Right cardiac atrium (tissue), 5 donors: ENCODE measurements around the gene MED14. TPM values are rescaled to one million over a fixed set of nuclear protein-coding genes. Genes with fewer than 3 reads are reported as not detected.

Experiments used
- ATAC-seq, 2 donors: fragments of 200-7000 bp; cut with Tn5 transposase; one replicate each; pipeline versions ENCODE4 v1.8.0 to v1.9.1; 2020; ENCODE audit warnings: moderate library complexity in 2 of 2, mild to moderate bottlenecking in 1 of 2
- DNase-seq, 3 donors: peaks; one replicate each; pipeline ENCODE4 v3.0.0-alpha.2; 2020
- H3K27ac ChIP-seq: one replicate; pipeline ENCODE4 v1.5.1; 2013; ENCODE audit warnings: mild to moderate bottlenecking, low read length, control low read depth, moderate library complexity
- H3K27me3 ChIP-seq: one replicate; pipeline ENCODE4 v1.6.1; 2013; ENCODE audit not compliant: control insufficient read depth, insufficient read depth
- H3K4me1 ChIP-seq: one replicate; pipeline ENCODE4 v1.6.1; 2013; ENCODE audit warnings: low read length; ENCODE audit not compliant: control insufficient read depth, insufficient read depth
- H3K4me3 ChIP-seq: one replicate; pipeline ENCODE4 v1.5.1; 2013; ENCODE audit warnings: low read length, control low read depth
- H3K9me3 ChIP-seq: one replicate; pipeline ENCODE4 v1.6.1; 2013; ENCODE audit warnings: low read length; ENCODE audit not compliant: control insufficient read depth
- WGBS: extraction: QIAGEN DNeasy Blood & Tissue Kit; methylation state at CpG from one replicate; pipeline ENCODE4 v1.1.7; 2013; 5-methylcytosine and 5-hydroxymethylcytosine counted together
- intact Hi-C, 4 donors: fragments of 100-400 bp; cut with DNase I; formaldehyde crosslinking; loops; one replicate each; pipeline versions ENCODE4 v1.11.0 to v1.14.0; 2022 to 2023
- polyA plus RNA-seq: library from polyadenylated mRNA; stranded (reverse); fragments of 200-250 nt; gene quantifications from one replicate; pipeline ENCODE4 v1.2.3, GENCODE V29; 2013
- total RNA-seq, 4 donors: library from RNA; stranded (reverse); fragmentation: NEBNext Ultra II Directional; extraction: Animal tissue kit (Norgen Biotek cat#: 25700); gene quantifications; one replicate each; pipeline ENCODE4 v1.2.1, GENCODE V29; 2021
- donor health status: healthy with polysubstance abuse.
- donor health status: DM: no; HTN: yes; CAD: no.
- donor health status: DM: no; HTN: no; CAD: no.
- donor health status: DM: no; HTN: yes; CAD: no; lungs with severe emphysema.
- donor health status: DM: yes; HTN: yes; CAD: no.

MED14 gene
- total and polyA plus RNA-seq, 5 donors = 10.0 to 33.2 (median 25.6) TPM

- intact Hi-C loops = no loop called here
- WGBS = 67% methylated on average over 4 of the region's 4 CpGs
- ATAC-seq (no peak), DNase-seq (no peak)
- no peak overlapping the region for H3K27ac ChIP-seq
- H3K9me3 ChIP-seq = no peaks in the 10 kb centered on the region
- H3K27me3 ChIP-seq = no peaks in the 10 kb centered on the region
- H3K4me3 ChIP-seq = no peak overlapping the region
- no peaks in the 10 kb centered on the region for H3K4me1 ChIP-seq
These were observed 34.6 kb downstream of the MED14 start for GRCh38 chrX:40700640-40701342.

GRCh38 chrX:40698851-40699250, 36.5 kb downstream of the MED14 start:
- no peaks in the 10 kb centered on the region for H3K27me3 ChIP-seq
- no peaks in the 10 kb centered on the region for H3K9me3 ChIP-seq
- DNase-seq = no peak
- intact Hi-C loops = no loop called here
- H3K4me1 ChIP-seq = no peaks in the 10 kb centered on the region
- WGBS = 91% methylated on average over 1 of the region's 1 CpG
- no peak for ATAC-seq
- no peak overlapping the region for H3K4me3 ChIP-seq
- H3K27ac ChIP-seq = no peak overlapping the region

GRCh38 chrX:40694802-40695201, 40.5 kb downstream of the MED14 start:
- 88% methylated on average over 1 of the region's 1 CpG for WGBS
- DNase-seq (no peak), ATAC-seq (no peak)
- H3K4me1 ChIP-seq = no peaks in the 10 kb centered on the region
- intact Hi-C loops = no loop called here
- no peak overlapping the region for H3K27ac ChIP-seq
- no peak overlapping the region for H3K4me3 ChIP-seq
- H3K9me3 ChIP-seq = no peaks in the 10 kb centered on the region
- H3K27me3 ChIP-seq = no peaks in the 10 kb centered on the region

GRCh38 chrX:40688929-40689328, 46.4 kb downstream of the MED14 start:
- Histone ChIP-seq H3K27me3 (no peaks in the 10 kb centered on the region), H3K4me3 (no peak overlapping the region), H3K27ac (no peak overlapping the region), H3K4me1 (no peaks in the 10 kb centered on the region), H3K9me3 (no peaks in the 10 kb centered on the region)
- no peak for ATAC-seq
- no peak for DNase-seq
- intact Hi-C loops = no loop called here

DNA sequence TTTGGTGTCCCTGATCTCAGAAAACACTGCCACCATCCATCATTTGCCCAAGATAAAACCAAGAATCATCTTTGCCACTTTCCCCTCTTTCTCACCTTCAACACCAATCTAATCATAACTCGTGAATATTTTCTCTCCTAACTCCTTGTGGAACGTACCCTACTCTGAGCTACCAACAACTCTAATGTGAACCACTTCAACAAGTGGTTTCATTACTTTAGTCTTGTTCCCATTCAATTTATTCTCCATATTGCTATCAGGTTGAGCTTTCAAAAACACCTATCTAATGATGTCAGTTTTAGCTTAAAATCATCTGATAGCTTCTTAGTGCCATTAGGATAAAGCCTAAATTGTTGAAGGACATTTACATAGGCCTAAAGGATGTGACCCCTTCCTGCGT, 48.2 kb downstream of the MED14 start:
- H3K27ac ChIP-seq = no peak overlapping the region
- intact Hi-C loops = no loop called here
- H3K4me3 ChIP-seq = no peak overlapping the region
- no peak for ATAC-seq
- no peaks in the 10 kb centered on the region for H3K9me3 ChIP-seq
- no peak for DNase-seq
- no peaks in the 10 kb centered on the region for H3K4me1 ChIP-seq
- no peaks in the 10 kb centered on the region for H3K27me3 ChIP-seq
- 91% methylated on average over 3 of the region's 3 CpGs for WGBS

DNA sequence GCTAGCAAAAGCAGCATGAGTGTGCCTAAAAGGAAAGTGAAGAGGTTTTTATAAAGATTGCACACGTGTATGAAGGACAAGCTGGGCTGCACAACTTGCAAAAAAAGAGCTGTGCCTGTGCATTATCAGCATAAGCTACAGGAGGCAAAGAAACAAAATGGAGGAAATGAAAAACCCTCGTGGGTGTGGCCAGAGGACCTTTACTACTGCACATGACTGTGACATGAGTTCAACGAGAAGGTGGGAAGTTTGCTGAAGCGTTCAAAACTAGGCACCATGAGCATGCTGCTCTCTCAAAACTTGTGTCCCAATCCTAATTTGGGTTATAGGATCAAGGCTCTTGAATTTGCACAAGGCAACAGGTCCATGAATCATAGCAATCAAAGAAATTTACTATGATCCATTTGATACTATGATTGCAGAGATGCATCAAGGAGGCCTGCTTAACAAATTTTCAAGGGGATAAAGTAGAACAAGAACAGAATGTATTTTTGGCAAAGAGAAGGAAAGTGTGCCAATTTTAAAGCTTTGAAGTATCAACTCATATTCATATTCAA, 49.9 kb downstream of the MED14 start:
- no peak for ATAC-seq
- no peaks in the 10 kb centered on the region for H3K9me3 ChIP-seq
- WGBS = 49% methylated on average over 4 of the region's 4 CpGs
- H3K27me3 ChIP-seq = no peaks in the 10 kb centered on the region
- intact Hi-C loops = no loop called here
- no peak overlapping the region for H3K4me3 ChIP-seq
- H3K4me1 ChIP-seq = no peaks in the 10 kb centered on the region
- no peak overlapping the region for H3K27ac ChIP-seq
- DNase-seq = no peak

- no peak for DNase-seq
- 97% methylated on average over 1 of the region's 1 CpG for WGBS
- no peak for ATAC-seq
- intact Hi-C loops = no loop called here
- Histone ChIP-seq H3K4me1 (no peaks in the 10 kb centered on the region), H3K27ac (no peak overlapping the region), H3K4me3 (no peak overlapping the region), H3K9me3 (no peaks in the 10 kb centered on the region), H3K27me3 (no peaks in the 10 kb centered on the region)
These were observed 51.2 kb downstream of the MED14 start for GRCh38 chrX:40684092-40684491.

GRCh38 chrX:40683245-40683644, 52.1 kb downstream of the MED14 start:
- WGBS = 96% methylated on average over 3 of the region's 3 CpGs
- Histone ChIP-seq H3K4me3 (no peak overlapping the region), H3K27ac (no peak overlapping the region), H3K27me3 (no peaks in the 10 kb centered on the region), H3K4me1 (no peaks in the 10 kb centered on the region), H3K9me3 (no peaks in the 10 kb centered on the region)
- intact Hi-C loops = no loop called here
- DNase-seq (no peak), ATAC-seq (no peak)

DNA sequence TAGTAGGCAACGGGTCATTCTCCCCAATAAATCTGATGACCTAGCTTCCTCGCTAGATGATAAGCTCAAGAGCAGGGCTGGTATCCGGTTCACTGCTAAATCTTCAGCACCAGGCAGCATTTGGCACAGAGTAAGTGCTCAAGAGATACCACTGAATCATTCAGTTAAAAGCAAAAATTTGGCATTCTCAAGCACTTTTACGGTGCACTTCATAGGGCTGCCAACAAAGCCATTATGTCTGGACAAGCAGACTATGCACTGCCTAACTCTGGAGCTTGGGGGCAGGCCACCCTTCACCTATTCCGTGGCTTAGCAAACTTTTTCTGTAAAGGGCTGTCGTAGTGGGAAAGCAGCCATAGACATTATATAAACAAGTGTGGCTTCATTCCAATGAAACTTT, 64.2 kb downstream of the MED14 start:
- no peak overlapping the region for H3K4me3 ChIP-seq
- H3K9me3 ChIP-seq = no peaks in the 10 kb centered on the region
- 45% methylated on average over 6 of the region's 6 CpGs for WGBS
- DNase-seq (no peak), ATAC-seq (peak; percentile 36 to 49)
- H3K27me3 ChIP-seq = no peaks in the 10 kb centered on the region
- H3K4me1 ChIP-seq = no peaks in the 10 kb centered on the region
- no peak overlapping the region for H3K27ac ChIP-seq
- intact Hi-C loops = no loop called here

DNA sequence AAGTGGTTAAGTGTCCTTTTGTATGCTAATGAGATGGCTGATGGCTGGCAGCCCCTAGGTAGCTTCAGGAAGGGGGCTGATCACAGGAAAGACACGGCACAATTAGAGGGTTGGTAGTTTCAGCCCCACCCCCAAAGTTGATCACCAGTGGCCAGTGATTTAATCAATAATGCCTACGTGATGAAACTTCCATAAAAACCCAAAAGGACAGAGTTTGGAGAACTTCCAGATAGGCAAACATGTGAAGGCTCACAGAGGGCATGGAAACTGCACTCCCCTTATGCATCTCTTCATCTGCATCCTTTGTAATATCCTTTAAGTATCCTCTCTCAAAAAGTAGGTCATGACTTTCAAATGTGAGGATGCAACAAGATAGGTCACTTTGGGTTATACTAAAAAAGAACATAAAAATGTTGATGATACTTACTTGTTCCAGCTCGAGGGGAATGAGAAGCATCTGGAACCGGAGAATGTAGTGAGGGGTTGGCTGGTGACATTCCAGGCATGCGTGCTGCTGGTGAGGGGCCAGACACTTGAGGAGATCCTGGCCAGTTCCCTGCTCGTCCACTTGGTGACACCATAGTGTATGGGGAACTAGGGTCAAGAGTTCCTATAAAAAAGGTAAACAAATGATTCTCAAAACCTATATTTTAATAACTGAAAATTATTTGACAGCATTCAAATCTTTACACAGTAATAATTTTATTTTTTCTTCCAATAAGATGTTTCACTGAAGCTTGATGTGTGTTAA, 71.3 kb downstream of the MED14 start:
- Histone ChIP-seq H3K27ac (no peak overlapping the region), H3K4me3 (no peak overlapping the region), H3K4me1 (no peaks in the 10 kb centered on the region), H3K27me3 (no peaks in the 10 kb centered on the region), H3K9me3 (no peaks in the 10 kb centered on the region)
- 25% methylated on average over 6 of the region's 6 CpGs for WGBS
- DNase-seq = no peak
- ATAC-seq = no peak
- intact Hi-C loops = loop anchor here in 1 of 4 donors (10.0 kb wide), 1 partner anchor 131 kb away; no protein-coding TSS in a partner anchor

DNA sequence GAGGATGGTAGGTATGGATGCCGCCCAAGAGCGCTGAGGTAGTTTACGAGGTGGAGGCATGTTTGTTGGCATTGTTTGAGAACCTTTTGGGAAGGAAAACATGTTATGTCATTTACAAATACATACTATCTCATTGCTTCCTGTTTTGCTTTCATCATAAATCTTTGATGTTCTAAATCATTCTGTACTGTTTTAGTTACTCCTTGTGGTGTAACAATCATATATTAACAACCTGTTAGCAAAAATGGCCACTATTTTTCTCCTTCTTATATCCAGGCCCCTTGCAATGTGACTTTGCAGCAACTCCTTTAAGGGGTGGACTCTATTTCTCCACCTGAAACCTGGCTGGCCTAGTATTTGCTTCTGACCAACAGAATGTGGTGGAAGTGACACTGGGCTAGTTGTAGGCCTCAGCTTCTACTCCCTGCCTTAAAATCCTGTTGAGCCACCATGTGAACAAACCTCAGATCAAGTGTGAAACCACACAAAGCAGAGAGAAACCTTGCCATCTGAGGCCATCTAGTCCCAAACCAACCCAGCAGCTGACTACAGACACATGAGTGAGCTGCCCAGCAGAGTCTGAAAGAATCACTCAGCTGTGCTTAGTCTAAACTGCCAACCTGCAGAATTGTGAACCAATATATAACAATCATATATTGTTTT, 72.1 kb downstream of the MED14 start:
- Histone ChIP-seq H3K4me1 (no peaks in the 10 kb centered on the region), H3K27me3 (no peaks in the 10 kb centered on the region), H3K4me3 (no peak overlapping the region), H3K9me3 (no peaks in the 10 kb centered on the region), H3K27ac (no peak overlapping the region)
- intact Hi-C loops = loop anchor here in 1 of 4 donors (10.0 kb wide), 1 partner anchor 132 kb away; no protein-coding TSS in a partner anchor
- 88% methylated on average over 3 of the region's 3 CpGs for WGBS
- ATAC-seq (no peak), DNase-seq (no peak)
